CD4-positive, alpha-beta T cell (primary cell): ENCODE data around the gene TMEM114. TPM values are rescaled to one million over a fixed set of nuclear protein-coding genes. Genes with fewer than 3 reads are reported as not detected.

Experiments
- ATAC-seq: fragments of 200-7000 bp; cut with Tn5 transposase; one replicate; pipeline ENCODE4 v1.10.0; 2022; ENCODE audit warnings: mild to moderate bottlenecking; ENCODE audit not compliant: poor library complexity
- CTCF ChIA-PET: fragments of 350-600 bp; sonication (Branson Sonifier 250); formaldehyde crosslinking; loops from one replicate; lab custom pipeline; 2021; ENCODE audit warnings: antibody characterized with exemption, inconsistent platforms; lab: Charles Lee
- POLR2A ChIA-PET: fragments of 350-600 bp; sonication (Branson Sonifier 250); formaldehyde crosslinking; loops from one replicate; lab custom pipeline; 2021; ENCODE audit warnings: antibody characterized with exemption, inconsistent platforms; lab: Charles Lee
- DNase-seq, 14 experiments: peaks; one replicate each; pipeline ENCODE4 v3.0.0-alpha.2; 2013 to 2020; ENCODE audit warnings: mixed read lengths in 2 of 14
- H3K27ac ChIP-seq, 2 donors: one replicate each; pipeline versions ENCODE4 v1.5.1 to v1.7.0; 2013; ENCODE audit warnings: low read length in 2 of 2, low read depth in 1 of 2, mild to moderate bottlenecking in 1 of 2
- H3K27me3 ChIP-seq, 2 experiments: 1 replicate in 1 of 2; 2 replicates in 1 of 2; pipeline versions ENCODE4 v1.6.1 to v1.7.0; 2013; ENCODE audit warnings: low read length in 2 of 2, control low read depth in 1 of 2, mild to moderate bottlenecking in 1 of 2, moderate library complexity in 1 of 2; ENCODE audit not compliant: insufficient read depth in 2 of 2, control insufficient read depth in 1 of 2
- H3K36me3 ChIP-seq: one replicate; pipeline ENCODE4 v1.6.1; 2013; ENCODE audit warnings: low read length, control low read depth; ENCODE audit not compliant: insufficient read depth
- H3K4me1 ChIP-seq: one replicate; pipeline ENCODE4 v1.6.1; 2013; ENCODE audit warnings: low read length, control low read depth; ENCODE audit not compliant: insufficient read depth
- H3K4me3 ChIP-seq: one replicate; pipeline ENCODE4 v1.5.1; 2013; ENCODE audit warnings: mild to moderate bottlenecking, low read length, moderate library complexity
- H3K9me3 ChIP-seq, 2 experiments: 1 replicate in 1 of 2; 2 replicates in 1 of 2; pipeline versions ENCODE4 v1.6.1 to v1.7.0; 2013; ENCODE audit warnings: low read length in 2 of 2, mild to moderate bottlenecking in 2 of 2, control low read depth in 1 of 2, moderate library complexity in 1 of 2; ENCODE audit not compliant: control insufficient read depth in 1 of 2, insufficient read depth in 1 of 2
- H3K27ac Mint-ChIP-seq: one replicate; pipeline ENCODE4 v1.8.0; 2020; ENCODE audit warnings: mixed read lengths
- H3K27me3 Mint-ChIP-seq: one replicate; pipeline ENCODE4 v1.8.0; 2021; ENCODE audit warnings: mixed read lengths
- H3K36me3 Mint-ChIP-seq: one replicate; pipeline ENCODE4 v1.8.0; 2021; ENCODE audit warnings: low read depth, mixed read lengths
- H3K4me1 Mint-ChIP-seq: one replicate; pipeline ENCODE4 v1.8.0; 2021; ENCODE audit warnings: low read depth, mixed read lengths
- H3K4me3 Mint-ChIP-seq: one replicate; pipeline ENCODE4 v1.8.0; 2020; ENCODE audit warnings: mild to moderate bottlenecking, mixed read lengths
- H3K9me3 Mint-ChIP-seq: one replicate; pipeline ENCODE4 v1.8.0; 2020; ENCODE audit warnings: mixed read lengths
- intact Hi-C, 2 experiments: fragments of 100-400 bp; cut with DNase I in 1 of 2; cut with micrococcal nuclease in 1 of 2; formaldehyde crosslinking; loops; one replicate each; pipeline versions ENCODE4 v1.15.1 to v1.9.0; 2023 to 2025; cut with DNase I, micrococcal nuclease
- total RNA-seq, 174 experiments: library from RNA in 2 of 174; stranded (reverse) in 2 of 174; gene quantifications; one replicate each; pipeline ENCODE4 v1.2.3 and lab custom pipeline; 2021 to 2026
- TF ChIP-seq, protein P1 (sequence below): fragments of 200-600 bp; IDR thresholded peaks from one replicate; pipeline ENCODE4 v1.8.0; 2022; ENCODE audit warnings: antibody characterized with exemption, mild to moderate bottlenecking

The TMEM114 gene
- total RNA-seq, 2 experiments from 2014 or later, result not detected

GRCh38 chr16:8590811-8591210 is 500 bp upstream of the TMEM114 start:
- H3K4me3 Mint-ChIP-seq, result no peak overlapping the region
- peaks cover 12% of the 10 kb centered on the region for H3K4me1 Mint-ChIP-seq
- Histone ChIP-seq H3K36me3 (no peaks in the 10 kb centered on the region), H3K9me3 (peaks cover 0 to 17% of the 10 kb centered on the region in 2 experiments), H3K27ac (no peak overlapping the region), H3K27me3 (peaks cover 40 to 57% of the 10 kb centered on the region in 2 experiments), H3K4me1 (peaks cover 10% of the 10 kb centered on the region), H3K4me3 (no peak overlapping the region)
- ChIA-PET CTCF (no interaction called here), POLR2A (no interaction called here)
- intact Hi-C loops, result no loop called here
- no peaks in the 10 kb centered on the region for H3K36me3 Mint-ChIP-seq
- ATAC-seq, result no peak
- peaks cover 35% of the 10 kb centered on the region for H3K27me3 Mint-ChIP-seq
- TF ChIP-seq, protein P1, sequence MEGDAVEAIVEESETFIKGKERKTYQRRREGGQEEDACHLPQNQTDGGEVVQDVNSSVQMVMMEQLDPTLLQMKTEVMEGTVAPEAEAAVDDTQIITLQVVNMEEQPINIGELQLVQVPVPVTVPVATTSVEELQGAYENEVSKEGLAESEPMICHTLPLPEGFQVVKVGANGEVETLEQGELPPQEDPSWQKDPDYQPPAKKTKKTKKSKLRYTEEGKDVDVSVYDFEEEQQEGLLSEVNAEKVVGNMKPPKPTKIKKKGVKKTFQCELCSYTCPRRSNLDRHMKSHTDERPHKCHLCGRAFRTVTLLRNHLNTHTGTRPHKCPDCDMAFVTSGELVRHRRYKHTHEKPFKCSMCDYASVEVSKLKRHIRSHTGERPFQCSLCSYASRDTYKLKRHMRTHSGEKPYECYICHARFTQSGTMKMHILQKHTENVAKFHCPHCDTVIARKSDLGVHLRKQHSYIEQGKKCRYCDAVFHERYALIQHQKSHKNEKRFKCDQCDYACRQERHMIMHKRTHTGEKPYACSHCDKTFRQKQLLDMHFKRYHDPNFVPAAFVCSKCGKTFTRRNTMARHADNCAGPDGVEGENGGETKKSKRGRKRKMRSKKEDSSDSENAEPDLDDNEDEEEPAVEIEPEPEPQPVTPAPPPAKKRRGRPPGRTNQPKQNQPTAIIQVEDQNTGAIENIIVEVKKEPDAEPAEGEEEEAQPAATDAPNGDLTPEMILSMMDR, result no peak
- H3K9me3 Mint-ChIP-seq, result no peaks in the 10 kb centered on the region
- DNase-seq, result no peak
- no peak overlapping the region for H3K27ac Mint-ChIP-seq

DNA sequence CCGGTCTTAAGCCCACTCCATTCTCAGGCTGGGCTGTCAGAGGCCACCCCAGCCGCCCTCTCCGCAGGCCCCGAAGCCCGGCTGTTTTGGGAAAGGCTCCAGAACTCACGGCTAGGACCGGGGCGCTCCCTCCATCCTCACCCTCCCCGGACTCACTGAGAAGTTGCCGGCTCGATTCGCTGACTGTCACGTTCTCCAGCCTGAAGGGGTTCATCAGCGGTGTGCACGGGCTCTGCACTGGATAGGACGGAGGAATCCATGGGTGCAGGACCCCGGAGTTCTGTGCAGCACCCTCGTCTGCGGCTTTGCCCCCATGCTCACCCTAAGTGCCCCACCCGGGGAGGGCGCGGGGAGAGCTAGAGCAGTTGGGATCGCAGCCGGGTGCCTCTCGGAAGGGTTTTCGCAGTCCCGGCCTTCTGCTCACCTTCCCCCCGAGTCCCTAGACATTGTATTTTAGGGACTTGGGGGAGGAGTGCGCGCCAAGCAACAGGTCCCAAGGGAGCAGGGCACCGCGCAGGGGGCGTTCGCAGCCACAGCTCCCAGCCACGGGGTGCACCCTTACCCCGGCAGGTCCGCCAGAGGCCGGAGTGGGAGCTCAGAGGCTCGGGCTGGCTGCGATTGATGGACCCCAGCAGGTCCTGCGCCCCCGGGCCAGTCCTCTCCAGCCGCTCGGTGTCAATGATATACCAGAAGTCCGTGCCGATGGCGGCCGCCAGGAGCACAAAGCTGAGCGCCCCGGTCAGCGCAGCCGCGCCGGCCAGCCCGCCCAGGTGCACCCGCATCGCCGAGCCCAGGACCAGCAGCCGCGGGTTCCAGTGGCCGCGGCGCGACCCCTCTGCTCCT is 1.0 kb downstream of the TMEM114 start:
- ATAC-seq (no peak), DNase-seq (no peak)
- peaks cover 40 to 57% of the 10 kb centered on the region in 2 experiments for H3K27me3 ChIP-seq
- Mint-ChIP-seq H3K36me3 (no peaks in the 10 kb centered on the region), H3K4me3 (no peak overlapping the region), H3K9me3 (no peaks in the 10 kb centered on the region), H3K27ac (no peak overlapping the region), H3K27me3 (peaks cover 45% of the 10 kb centered on the region), H3K4me1 (peaks cover 12% of the 10 kb centered on the region)
- ChIA-PET CTCF (no interaction called here), POLR2A (no interaction called here)
- H3K9me3 ChIP-seq, result peaks cover 0 to 17% of the 10 kb centered on the region in 2 experiments
- no peak overlapping the region for H3K27ac ChIP-seq
- intact Hi-C loops, result no loop called here
- peaks cover 10% of the 10 kb centered on the region for H3K4me1 ChIP-seq
- H3K36me3 ChIP-seq, result no peaks in the 10 kb centered on the region
- TF ChIP-seq, protein P1, result no peak
- H3K4me3 ChIP-seq, result no peak overlapping the region

DNA sequence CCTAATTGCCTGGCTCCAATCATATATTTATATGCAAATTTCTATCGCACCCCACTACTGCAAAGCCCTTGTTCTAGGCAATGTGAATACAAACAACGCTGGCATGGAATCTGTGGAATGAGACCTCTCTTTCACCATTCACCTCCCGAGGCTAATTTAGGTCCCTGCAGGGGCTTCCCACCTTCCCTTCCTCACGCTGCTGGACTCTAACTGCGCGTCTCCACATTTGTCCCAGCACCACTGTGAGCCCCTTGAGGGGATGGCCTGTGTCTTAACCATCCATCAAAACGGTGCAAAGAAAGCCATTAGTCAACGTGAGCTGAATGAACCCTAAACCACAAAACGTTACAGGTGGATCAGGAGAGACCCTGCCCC is 1.6 kb downstream of the TMEM114 start:
- Mint-ChIP-seq H3K36me3 (no peaks in the 10 kb centered on the region), H3K9me3 (no peaks in the 10 kb centered on the region), H3K27me3 (peaks cover 45% of the 10 kb centered on the region), H3K27ac (no peak overlapping the region), H3K4me1 (peaks cover 12% of the 10 kb centered on the region), H3K4me3 (no peak overlapping the region)
- TF ChIP-seq, protein P1, result no peak
- peaks cover 10% of the 10 kb centered on the region for H3K4me1 ChIP-seq
- CTCF ChIA-PET, result no interaction called here
- DNase-seq, result no peak
- no peaks in the 10 kb centered on the region for H3K36me3 ChIP-seq
- no peak overlapping the region for H3K4me3 ChIP-seq
- intact Hi-C loops, result no loop called here
- POLR2A ChIA-PET, result no interaction called here
- peaks cover 0 to 17% of the 10 kb centered on the region in 2 experiments for H3K9me3 ChIP-seq
- H3K27ac ChIP-seq, result no peak overlapping the region
- no peak for ATAC-seq
- peaks cover 40 to 57% of the 10 kb centered on the region in 2 experiments for H3K27me3 ChIP-seq
